Activated CD4-positive, alpha-beta T cell treated with anti-CD3 and anti-CD28 coated beads for 36 hours (primary cell): Measurements from ENCODE around the gene IMP4. TPM values are rescaled to one million over a fixed set of nuclear protein-coding genes. Genes with fewer than 3 reads are reported as not detected.
A peak's percentile ranks its signal among the peaks of the same experiment; 100 is the strongest.

Source experiments
- ATAC-seq: fragments of 200-7000 bp; cut with Tn5 transposase; one replicate; pipeline ENCODE4 v1.10.0; 2021; ENCODE audit warnings: mild to moderate bottlenecking, moderate library complexity
- CTCF ChIA-PET: fragments of 350-600 bp; sonication (Branson Sonifier 250); formaldehyde crosslinking; loops from one replicate; lab custom pipeline; 2021; ENCODE audit warnings: antibody characterized with exemption; lab: Charles Lee
- POLR2A ChIA-PET: fragments of 350-600 bp; sonication (Branson Sonifier 250); formaldehyde crosslinking; loops from one replicate; lab custom pipeline; 2021; ENCODE audit warnings: antibody characterized with exemption, inconsistent platforms; lab: Charles Lee
- DNase-seq: peaks from one replicate; pipeline ENCODE4 v3.0.0-alpha.2; 2020
- H3K27ac Mint-ChIP-seq: one replicate; pipeline ENCODE4 v1.8.0; 2021; ENCODE audit warnings: mixed read lengths
- H3K27me3 Mint-ChIP-seq: one replicate; pipeline ENCODE4 v1.8.0; 2021; ENCODE audit warnings: mixed read lengths
- H3K36me3 Mint-ChIP-seq: one replicate; pipeline ENCODE4 v1.8.0; 2021; ENCODE audit warnings: low read depth, mixed read lengths
- H3K4me1 Mint-ChIP-seq: one replicate; pipeline ENCODE4 v1.8.0; 2021; ENCODE audit warnings: mixed read lengths
- H3K4me3 Mint-ChIP-seq: one replicate; pipeline ENCODE4 v1.8.0; 2021; ENCODE audit warnings: mild to moderate bottlenecking, moderate library complexity, mixed read lengths
- H3K9me3 Mint-ChIP-seq: one replicate; pipeline ENCODE4 v1.8.0; 2021; ENCODE audit warnings: low read depth, mixed read lengths
- intact Hi-C, 2 experiments: fragments of 100-400 bp; cut with DNase I in 1 of 2; cut with micrococcal nuclease in 1 of 2; formaldehyde crosslinking; loops; one replicate each; pipeline versions ENCODE4 v1.14.2 to v1.15.1; 2022 to 2024; cut with DNase I, micrococcal nuclease
- total RNA-seq, 2 experiments: library from RNA; stranded (reverse); gene quantifications; one replicate each; pipeline ENCODE4 v1.2.3, GENCODE V29; 2021

Gene IMP4
- total RNA-seq, 2 experiments from 2014 or later = 148 to 169 TPM

DNA sequence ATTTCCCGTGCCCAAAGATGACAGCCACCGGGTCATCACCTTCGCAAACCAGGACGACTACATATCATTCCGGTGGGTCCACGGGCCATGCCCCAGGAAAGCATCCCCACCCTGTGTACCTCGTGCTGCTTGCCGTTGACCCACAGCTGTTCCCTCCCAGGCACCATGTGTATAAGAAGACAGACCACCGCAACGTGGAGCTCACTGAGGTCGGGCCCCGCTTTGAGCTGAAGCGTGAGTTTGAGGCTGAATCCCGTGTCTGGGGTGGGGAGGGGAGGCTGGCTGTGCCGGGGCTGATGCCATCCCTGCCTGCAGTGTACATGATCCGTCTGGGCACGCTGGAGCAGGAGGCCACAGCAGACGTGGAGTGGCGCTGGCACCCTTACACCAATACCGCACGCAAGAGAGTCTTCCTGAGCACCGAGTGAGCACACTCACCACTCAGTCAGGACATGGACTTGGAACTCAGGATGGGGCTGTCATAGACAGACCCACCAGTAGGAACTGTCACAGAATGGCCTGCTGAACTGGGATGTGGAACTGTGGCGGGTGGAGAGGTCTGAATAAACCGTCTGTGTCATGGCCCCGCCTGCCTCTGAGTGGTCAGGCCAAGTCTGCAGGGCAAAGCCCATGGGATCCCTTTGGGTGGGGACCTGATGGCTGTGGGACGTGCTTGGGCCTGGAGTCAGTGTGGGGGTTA, 3.5 kb downstream of the IMP4 start:
- Mint-ChIP-seq H3K4me3 (no peak overlapping the region), H3K4me1 (peaks cover 33% of the 10 kb centered on the region)
- POLR2A ChIA-PET = interaction anchor here (0.6 kb wide), 1 partner anchor 759 kb away, joined by 3 read pairs; no protein-coding TSS in a partner anchor

DNA sequence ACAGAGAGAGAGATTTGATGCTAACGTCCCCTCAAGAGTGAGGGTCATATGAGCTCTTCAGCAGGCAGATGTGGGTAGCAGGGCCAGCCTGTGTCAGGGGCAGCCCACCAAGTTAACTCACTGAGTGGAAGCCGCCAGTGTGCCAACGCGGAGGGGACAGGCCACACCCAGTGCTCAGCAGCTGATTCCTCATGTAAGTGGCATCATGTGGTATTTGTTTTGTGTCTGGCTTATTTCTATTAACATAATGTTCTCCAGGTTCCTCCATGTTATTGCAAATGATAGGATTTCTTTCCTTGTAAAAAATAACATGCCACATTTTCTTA, 4.0 kb downstream of the IMP4 start:
- intact Hi-C loops = loop anchor here in 1 of 2 experiments (10.0 kb wide), 1 partner anchor 478 kb away; no protein-coding TSS in a partner anchor
- Mint-ChIP-seq H3K27me3 (no peaks in the 10 kb centered on the region), H3K9me3 (no peaks in the 10 kb centered on the region), H3K36me3 (peaks cover 65% of the 10 kb centered on the region), H3K4me3 (no peak overlapping the region), H3K4me1 (peaks cover 29% of the 10 kb centered on the region), H3K27ac (no peak overlapping the region)
- CTCF ChIA-PET = interaction anchor here (0.6 kb wide), 1 partner anchor 26 kb away, joined by 4 read pairs; no protein-coding TSS in a partner anchor
- ATAC-seq (no peak), DNase-seq (no peak)
- POLR2A ChIA-PET = interaction anchor here (0.6 kb wide), 1 partner anchor 758 kb away, joined by 3 read pairs; no protein-coding TSS in a partner anchor

More for the DNA sequence above, 3.5 kb downstream of the IMP4 start:
- H3K27me3 Mint-ChIP-seq = no peaks in the 10 kb centered on the region
- H3K27ac Mint-ChIP-seq = peak overlapping the region; percentile 19
- ATAC-seq (no peak), DNase-seq (no peak)
- peaks cover 65% of the 10 kb centered on the region for H3K36me3 Mint-ChIP-seq
- H3K9me3 Mint-ChIP-seq = no peaks in the 10 kb centered on the region
- CTCF ChIA-PET = interaction anchor here (0.6 kb wide), 1 partner anchor 27 kb away, joined by 4 read pairs; no protein-coding TSS in a partner anchor
- intact Hi-C loops = loop anchor here in 1 of 2 experiments (10.0 kb wide), 1 partner anchor 479 kb away; no protein-coding TSS in a partner anchor

DNA sequence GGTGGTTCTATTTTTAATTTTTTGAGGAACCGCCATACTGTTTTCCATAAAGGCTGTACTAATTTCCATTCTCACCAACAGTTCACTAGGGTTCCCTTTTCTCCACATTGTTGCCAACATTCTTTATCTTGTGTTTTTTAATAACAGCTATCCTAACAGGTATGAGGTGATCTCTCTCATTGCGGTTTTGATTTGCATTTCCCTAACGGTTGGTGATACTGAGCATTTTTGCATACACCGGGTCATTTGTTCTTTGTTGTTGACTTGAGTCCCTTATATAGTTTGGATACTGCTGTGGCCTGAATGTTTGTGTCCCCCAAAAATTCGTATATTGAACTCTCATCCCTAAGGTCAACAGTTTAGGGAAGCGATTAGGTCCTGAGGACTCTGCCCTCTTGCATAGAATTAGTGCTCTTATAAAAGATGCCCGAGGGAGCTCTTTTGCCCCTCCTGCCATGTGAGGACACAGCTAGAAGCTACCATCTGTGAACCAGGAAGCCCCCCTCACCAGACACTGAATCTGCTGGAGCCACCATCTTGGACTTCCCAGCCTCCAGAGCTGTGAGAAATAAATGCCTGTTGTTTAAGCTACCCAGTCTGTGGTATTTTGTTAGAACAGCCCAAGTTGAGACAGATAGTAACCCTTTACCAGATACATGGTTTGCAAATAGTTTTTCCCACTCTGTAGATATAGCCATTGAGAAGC, 4.7 kb downstream of the IMP4 start:
- DNase-seq = no peak
- Mint-ChIP-seq H3K36me3 (peaks cover 65% of the 10 kb centered on the region), H3K9me3 (no peaks in the 10 kb centered on the region), H3K4me1 (peaks cover 29% of the 10 kb centered on the region), H3K27me3 (no peaks in the 10 kb centered on the region), H3K4me3 (no peak overlapping the region), H3K27ac (no peak overlapping the region)
- intact Hi-C loops = loop anchor here in 1 of 2 experiments (10.0 kb wide), 1 partner anchor 477 kb away; no protein-coding TSS in a partner anchor
- ChIA-PET CTCF (interaction anchor here (0.8 to 1.3 kb wide), 2 partner anchors 15 to 25 kb away, joined by 3 to 4 read pairs; no protein-coding TSS in a partner anchor), POLR2A (interaction anchor here (0.7 kb wide), 1 partner anchor 494 kb away, joined by 3 read pairs; no protein-coding TSS in a partner anchor)
- ATAC-seq = no peak

DNA sequence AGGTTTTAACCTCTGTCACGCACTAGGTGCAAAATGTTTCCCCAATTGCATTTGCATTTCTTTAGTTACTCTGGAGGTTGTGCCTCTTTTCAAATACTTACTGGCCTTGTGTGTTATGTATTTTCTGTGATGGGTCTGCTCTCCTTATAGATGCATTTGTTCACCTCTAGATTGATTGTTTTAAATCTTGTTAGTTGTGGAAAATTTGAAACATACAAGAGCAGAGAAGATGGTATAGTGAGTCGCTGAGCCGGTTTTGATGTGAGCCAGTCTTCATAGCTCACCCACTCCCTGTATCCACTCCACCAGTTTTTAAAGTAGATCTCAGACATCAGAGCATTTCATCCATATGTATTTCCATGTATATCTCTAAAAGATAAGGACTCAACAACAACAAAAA, 6.5 kb downstream of the IMP4 start:
- ATAC-seq = peak; percentile 59
- DNase-seq = no peak
- no peaks in the 10 kb centered on the region for H3K27me3 Mint-ChIP-seq
- no peak overlapping the region for H3K4me3 Mint-ChIP-seq
- peaks cover 27% of the 10 kb centered on the region for H3K4me1 Mint-ChIP-seq
- POLR2A ChIA-PET = no interaction called here
- H3K27ac Mint-ChIP-seq = no peak overlapping the region
- intact Hi-C loops = loop anchor here in 1 of 2 experiments (10.0 kb wide), 1 partner anchor 476 kb away; no protein-coding TSS in a partner anchor
- peaks cover 56% of the 10 kb centered on the region for H3K36me3 Mint-ChIP-seq
- H3K9me3 Mint-ChIP-seq = no peaks in the 10 kb centered on the region
- CTCF ChIA-PET = interaction anchor here (1.0 kb wide), 1 partner anchor 24 kb away, joined by 4 read pairs; no protein-coding TSS in a partner anchor

DNA sequence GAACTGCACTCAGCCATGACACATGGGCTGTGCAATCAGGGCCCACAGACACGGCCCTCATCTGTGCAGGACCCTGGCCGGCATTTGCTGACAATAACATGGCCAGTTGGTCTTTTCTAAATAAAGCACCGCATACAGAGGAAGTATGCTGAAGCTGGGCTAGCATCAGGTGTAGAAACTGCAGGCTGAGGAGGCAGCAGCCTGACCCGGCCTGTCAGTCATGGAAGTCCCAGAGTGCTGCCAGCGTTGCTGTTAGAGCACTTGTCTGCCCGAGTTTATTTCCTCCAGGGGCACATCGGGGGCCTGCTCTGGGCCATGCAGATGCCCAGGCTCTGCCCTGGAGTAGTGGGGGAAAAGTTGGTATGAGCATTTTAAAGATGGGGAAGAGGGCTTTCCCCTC, 9.0 kb downstream of the IMP4 start:
- H3K27ac Mint-ChIP-seq = no peak overlapping the region
- ATAC-seq (no peak), DNase-seq (no peak)
- peaks cover 34% of the 10 kb centered on the region for H3K36me3 Mint-ChIP-seq
- no peaks in the 10 kb centered on the region for H3K9me3 Mint-ChIP-seq
- H3K27me3 Mint-ChIP-seq = no peaks in the 10 kb centered on the region
- H3K4me1 Mint-ChIP-seq = peaks cover 18% of the 10 kb centered on the region
- POLR2A ChIA-PET = no interaction called here
- CTCF ChIA-PET = interaction anchor here (1.0 to 1.1 kb wide), 2 partner anchors 21 to 39 kb away, joined by 3 read pairs; no protein-coding TSS in a partner anchor
- H3K4me3 Mint-ChIP-seq = no peak overlapping the region
- intact Hi-C loops = no loop called here

DNA sequence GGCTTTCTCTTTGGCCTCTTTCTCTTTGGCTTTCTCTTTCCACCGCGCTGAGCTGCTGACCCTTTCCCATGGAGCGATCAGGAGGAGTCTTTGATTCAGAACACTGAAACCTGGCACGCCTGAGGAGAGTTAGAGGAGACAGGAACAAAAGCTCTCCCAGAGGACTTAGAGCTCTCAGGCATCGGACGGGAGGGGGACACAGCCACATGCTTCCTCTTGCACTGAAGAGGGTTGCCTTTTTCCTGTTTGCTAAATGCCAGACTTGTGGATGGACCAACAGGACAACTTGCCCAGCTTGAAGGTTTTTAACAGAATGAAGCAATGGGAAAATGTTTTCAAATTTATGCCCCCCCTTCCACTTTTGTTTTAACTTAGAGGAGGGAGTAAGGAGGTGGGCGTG, 9.5 kb downstream of the IMP4 start:
- ChIA-PET POLR2A (no interaction called here), CTCF (interaction anchor here (1.0 to 1.1 kb wide), 2 partner anchors 21 to 39 kb away, joined by 3 read pairs; no protein-coding TSS in a partner anchor)
- ATAC-seq (no peak), DNase-seq (no peak)
- H3K27ac Mint-ChIP-seq = no peak overlapping the region
- no peaks in the 10 kb centered on the region for H3K27me3 Mint-ChIP-seq
- H3K4me1 Mint-ChIP-seq = peaks cover 17% of the 10 kb centered on the region
- no peaks in the 10 kb centered on the region for H3K9me3 Mint-ChIP-seq
- intact Hi-C loops = no loop called here
- H3K36me3 Mint-ChIP-seq = peaks cover 29% of the 10 kb centered on the region
- no peak overlapping the region for H3K4me3 Mint-ChIP-seq

DNA sequence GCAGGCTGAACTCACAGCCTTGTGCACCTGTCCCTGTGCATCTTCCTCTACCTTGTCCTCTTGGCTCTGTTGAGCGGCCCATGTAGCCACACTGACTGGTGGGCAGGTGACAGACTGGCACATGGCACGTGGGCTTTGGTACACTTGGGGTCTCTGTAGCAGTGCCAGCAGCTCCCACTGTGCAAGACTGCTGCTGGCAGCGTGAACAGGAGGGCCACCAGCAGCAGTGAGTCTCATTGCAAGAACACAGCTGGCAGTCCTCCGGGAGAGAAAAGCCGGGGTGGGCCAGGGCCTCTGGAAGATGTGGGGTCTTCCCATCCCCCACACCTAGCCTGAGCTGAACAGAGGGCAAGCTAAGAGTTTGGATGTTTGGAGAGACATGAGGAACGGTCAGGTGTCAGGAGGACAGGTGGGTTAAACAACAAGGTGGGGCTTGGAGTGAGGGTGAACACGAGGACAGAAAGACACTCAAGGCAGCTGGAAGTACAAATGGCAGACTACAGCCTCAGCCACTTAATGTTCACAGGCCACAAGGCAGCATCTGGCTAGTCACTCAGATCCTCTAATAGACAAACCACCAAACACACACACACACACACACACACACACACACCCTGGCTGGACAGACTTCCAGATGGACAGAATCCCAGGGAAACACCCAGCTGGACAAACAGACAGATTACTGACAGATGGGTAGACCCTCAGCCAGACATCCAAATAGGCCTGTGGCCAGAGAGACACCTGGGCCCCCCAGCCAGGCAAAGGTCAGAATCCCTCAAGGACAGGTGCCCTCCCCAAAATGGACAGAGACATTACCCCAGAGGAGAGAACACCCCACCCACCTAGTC, 10.8 kb downstream of the IMP4 start:
- no peak for DNase-seq
- no peak for ATAC-seq
- H3K36me3 Mint-ChIP-seq = peaks cover 17% of the 10 kb centered on the region
- no peaks in the 10 kb centered on the region for H3K9me3 Mint-ChIP-seq
- H3K4me3 Mint-ChIP-seq = no peak overlapping the region
- H3K27ac Mint-ChIP-seq = no peak overlapping the region
- no peaks in the 10 kb centered on the region for H3K27me3 Mint-ChIP-seq
- peaks cover 15% of the 10 kb centered on the region for H3K4me1 Mint-ChIP-seq
- CTCF ChIA-PET = interaction anchor here (0.6 to 1.5 kb wide), 4 partner anchors 13 to 41 kb away, joined by 3 to 5 read pairs (median 4); no protein-coding TSS in a partner anchor
- POLR2A ChIA-PET = interaction anchor here (1.1 to 1.2 kb wide), 2 partner anchors 10 to 11 kb away, joined by 3 to 4 read pairs; partner anchors contain the start of gene IMP4
- intact Hi-C loops = loop anchor here in 1 of 2 experiments (1.0 kb wide), 1 partner anchor 25 kb away; no protein-coding TSS in a partner anchor

DNA sequence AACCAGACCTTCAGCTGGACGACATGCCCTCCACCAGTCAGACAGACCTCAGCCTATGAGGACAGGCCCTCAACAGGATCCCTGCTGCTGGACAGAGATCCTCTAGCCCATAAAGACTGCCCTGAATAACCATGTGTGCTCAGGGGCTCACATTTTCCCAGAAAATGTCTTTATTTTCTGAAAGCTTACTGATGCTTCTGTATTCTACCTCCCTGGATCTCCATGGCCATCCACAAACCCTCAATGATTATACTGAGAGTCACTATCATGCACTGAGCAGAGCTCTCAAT, 11.4 kb downstream of the IMP4 start:
- intact Hi-C loops = loop anchor here in 1 of 2 experiments (1.0 kb wide), 1 partner anchor 24 kb away; no protein-coding TSS in a partner anchor
- Mint-ChIP-seq H3K4me3 (peak overlapping the region; percentile 1), H3K9me3 (no peaks in the 10 kb centered on the region), H3K4me1 (peaks cover 13% of the 10 kb centered on the region), H3K27ac (no peak overlapping the region), H3K36me3 (peaks cover 13% of the 10 kb centered on the region), H3K27me3 (no peaks in the 10 kb centered on the region)
- POLR2A ChIA-PET = interaction anchor here (1.1 to 1.2 kb wide), 2 partner anchors 10 to 11 kb away, joined by 3 to 4 read pairs; partner anchors contain the start of gene IMP4
- CTCF ChIA-PET = interaction anchor here (0.6 to 1.5 kb wide), 3 partner anchors 13 to 42 kb away, joined by 3 to 5 read pairs (median 4); no protein-coding TSS in a partner anchor
- ATAC-seq = no peak
- no peak for DNase-seq

DNA sequence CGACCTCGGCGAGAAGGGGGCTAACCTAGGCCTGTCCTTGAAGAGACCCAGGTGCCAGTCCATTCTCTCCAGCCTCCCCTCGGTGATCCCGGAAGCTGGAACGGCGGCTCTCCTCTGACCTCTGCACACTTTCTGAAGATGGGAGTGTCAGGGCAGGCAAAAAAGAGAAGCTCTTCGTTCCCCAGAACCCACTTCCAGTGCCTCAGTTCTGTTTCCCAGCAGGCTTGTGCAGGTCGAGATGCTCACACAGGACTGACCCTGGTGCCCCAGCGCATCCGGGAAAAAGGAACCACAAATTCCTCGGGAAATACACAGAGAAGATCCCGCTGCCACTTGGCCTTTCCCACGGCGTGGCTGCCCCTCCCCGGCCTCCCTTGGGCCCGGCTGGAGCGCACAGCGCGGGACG, 12.5 kb downstream of the IMP4 start:
- no peak for ATAC-seq
- ChIA-PET CTCF (interaction anchor here (1.3 to 1.5 kb wide), 3 partner anchors 18 to 43 kb away, joined by 3 to 4 read pairs (median 3); no protein-coding TSS in a partner anchor), POLR2A (no interaction called here)
- H3K27me3 Mint-ChIP-seq = no peaks in the 10 kb centered on the region
- intact Hi-C loops = loop anchor here in 1 of 2 experiments (1.0 kb wide), 1 partner anchor 13 kb away; the partner anchor contains the start of gene IMP4
- peak overlapping the region; percentile 67 for H3K4me3 Mint-ChIP-seq
- no peak for DNase-seq
- no peaks in the 10 kb centered on the region for H3K9me3 Mint-ChIP-seq
- H3K27ac Mint-ChIP-seq = peak overlapping the region; percentile 43
- peaks cover 8% of the 10 kb centered on the region for H3K4me1 Mint-ChIP-seq
- H3K36me3 Mint-ChIP-seq = peaks cover 12% of the 10 kb centered on the region
